ENCODE results near the gene PRKG1. TPM values are rescaled to one million over a fixed set of nuclear protein-coding genes. Genes with fewer than 3 reads are reported as not detected.

PRKG1 gene
- polyA plus RNA-seq, 4 donors = 0.45 to 7.4 (median 1.3) TPM

GRCh38 chr10:51924359-51924758 is 850.1 kb downstream of the PRKG1 start:
- WGBS, 3 donors = 89 to 92% (median 91%) methylated on average over 4 of the region's 4 CpGs
- DNase-seq (no peak), FAIRE-seq (no peak)
- Histone ChIP-seq H3K27me3 (ENCODE audit: control insufficient read depth in 3 of 3, insufficient read depth in 3 of 3, low read length in 3 of 3) (no peaks in the 10 kb centered on the region), H3K9me3 (ENCODE audit: control insufficient read depth in 2 of 2, insufficient read depth in 1 of 2, low read depth in 1 of 2, low read length in 1 of 2) (peaks cover 0 to 3% of the 10 kb centered on the region in 2 donors), H3K36me3 (ENCODE audit: control insufficient read depth in 3 of 3, insufficient read depth in 2 of 3, low read depth in 1 of 3, low read length in 3 of 3) (no peaks in the 10 kb centered on the region), H3K4me3 (ENCODE audit: low read depth in 1 of 3, low read length in 3 of 3) (no peak overlapping the region), H3K4me1 (ENCODE audit: control insufficient read depth in 3 of 3, insufficient read depth in 2 of 3, low read depth in 1 of 3, low read length in 2 of 3) (no peaks in the 10 kb centered on the region), H3K27ac (ENCODE audit: low read depth in 1 of 3, low read length in 2 of 3) (no peak overlapping the region)

- Histone ChIP-seq H3K4me1 (ENCODE audit: control insufficient read depth in 3 of 3, insufficient read depth in 2 of 3, low read depth in 1 of 3, low read length in 2 of 3) (no peaks in the 10 kb centered on the region), H3K27me3 (ENCODE audit: control insufficient read depth in 3 of 3, insufficient read depth in 3 of 3, low read length in 3 of 3) (no peaks in the 10 kb centered on the region), H3K9me3 (ENCODE audit: control insufficient read depth in 2 of 2, insufficient read depth in 1 of 2, low read depth in 1 of 2, low read length in 1 of 2) (peaks cover 0 to 3% of the 10 kb centered on the region in 2 donors), H3K4me3 (ENCODE audit: low read depth in 1 of 3, low read length in 3 of 3) (no peak overlapping the region), H3K27ac (ENCODE audit: low read depth in 1 of 3, low read length in 2 of 3) (no peak overlapping the region), H3K36me3 (ENCODE audit: control insufficient read depth in 3 of 3, insufficient read depth in 2 of 3, low read depth in 1 of 3, low read length in 3 of 3) (no peaks in the 10 kb centered on the region)
- DNase-seq (no peak), FAIRE-seq (no peak)
- WGBS, 3 donors = 82 to 87% (median 84%) methylated on average over 5 of the region's 5 CpGs
These were observed 852.0 kb downstream of the PRKG1 start for GRCh38 chr10:51926337-51926736.

DNA sequence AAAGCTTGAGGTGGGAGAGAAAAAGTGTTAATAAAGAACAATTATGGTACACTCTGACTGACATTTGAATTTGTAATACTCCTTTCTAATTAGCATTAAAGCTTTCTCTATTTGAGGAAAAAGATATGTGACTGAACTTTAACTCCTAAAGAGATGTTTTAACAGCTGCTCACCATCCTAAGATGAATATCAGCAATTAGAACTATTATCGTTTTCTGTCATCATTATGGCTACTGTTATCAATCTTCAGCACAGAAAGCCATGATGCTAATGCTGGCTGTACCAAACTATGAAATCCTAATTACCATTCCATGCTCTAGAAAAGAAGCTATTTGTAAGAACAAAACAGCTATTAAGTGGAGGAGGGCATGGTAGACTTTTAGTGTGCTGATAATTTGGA is 853.9 kb downstream of the PRKG1 start:
- no peak for DNase-seq
- Histone ChIP-seq H3K9me3 (ENCODE audit: control insufficient read depth in 2 of 2, insufficient read depth in 1 of 2, low read depth in 1 of 2, low read length in 1 of 2) (peaks cover 0 to 3% of the 10 kb centered on the region in 2 donors), H3K27ac (ENCODE audit: low read depth in 1 of 3, low read length in 2 of 3) (no peak overlapping the region), H3K36me3 (ENCODE audit: control insufficient read depth in 3 of 3, insufficient read depth in 2 of 3, low read depth in 1 of 3, low read length in 3 of 3) (no peaks in the 10 kb centered on the region), H3K4me3 (ENCODE audit: low read depth in 1 of 3, low read length in 3 of 3) (no peak overlapping the region), H3K4me1 (ENCODE audit: control insufficient read depth in 3 of 3, insufficient read depth in 2 of 3, low read depth in 1 of 3, low read length in 2 of 3) (no peaks in the 10 kb centered on the region), H3K27me3 (ENCODE audit: control insufficient read depth in 3 of 3, insufficient read depth in 3 of 3, low read length in 3 of 3) (no peaks in the 10 kb centered on the region)
- WGBS, 3 donors = 21 to 50% (median 40%) methylated on average over 1 of the region's 1 CpG
- no peak for FAIRE-seq

DNA sequence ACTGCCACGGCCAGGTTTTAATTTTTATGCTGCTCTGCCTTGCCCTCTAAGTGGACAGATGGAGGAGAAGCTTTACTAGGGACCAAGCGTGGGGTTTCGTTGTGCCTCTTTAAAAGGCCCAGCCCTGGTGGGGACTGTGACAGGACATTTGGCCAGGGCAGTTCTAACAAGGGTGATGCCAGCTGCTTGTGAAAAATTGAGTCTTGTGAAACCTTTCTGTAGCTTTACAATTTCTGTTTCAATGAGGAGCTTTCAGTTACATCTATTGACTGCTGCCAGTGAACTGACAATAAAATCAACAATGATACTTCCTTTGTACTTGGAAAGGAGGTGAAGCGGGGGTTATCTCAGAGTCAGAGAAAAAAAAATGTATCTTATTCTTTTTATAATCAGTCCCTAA is 858.2 kb downstream of the PRKG1 start:
- H3K27ac ChIP-seq (ENCODE audit: low read depth in 1 of 3, low read length in 2 of 3) = no peak overlapping the region
- H3K36me3 ChIP-seq (ENCODE audit: control insufficient read depth in 3 of 3, insufficient read depth in 2 of 3, low read depth in 1 of 3, low read length in 3 of 3) = no peaks in the 10 kb centered on the region
- 91 to 94% (median 91%) methylated on average over 4 of the region's 4 CpGs for WGBS, 3 donors
- no peak overlapping the region for H3K4me3 ChIP-seq (ENCODE audit: low read depth in 1 of 3, low read length in 3 of 3)
- DNase-seq = no peak
- FAIRE-seq = no peak
- no peaks in the 10 kb centered on the region for H3K4me1 ChIP-seq (ENCODE audit: control insufficient read depth in 3 of 3, insufficient read depth in 2 of 3, low read depth in 1 of 3, low read length in 2 of 3)
- H3K27me3 ChIP-seq (ENCODE audit: control insufficient read depth in 3 of 3, insufficient read depth in 3 of 3, low read length in 3 of 3) = no peaks in the 10 kb centered on the region
- no peaks in the 10 kb centered on the region for H3K9me3 ChIP-seq (ENCODE audit: control insufficient read depth in 2 of 2, insufficient read depth in 1 of 2, low read depth in 1 of 2, low read length in 1 of 2)

- DNase-seq (no peak), FAIRE-seq (no peak)
- WGBS, 3 donors = 79 to 88% (median 84%) methylated on average over 5 of the region's 5 CpGs
- Histone ChIP-seq H3K9me3 (ENCODE audit: control insufficient read depth in 2 of 2, insufficient read depth in 1 of 2, low read depth in 1 of 2, low read length in 1 of 2) (no peaks in the 10 kb centered on the region), H3K27ac (ENCODE audit: low read depth in 1 of 3, low read length in 2 of 3) (no peak overlapping the region), H3K4me3 (ENCODE audit: low read depth in 1 of 3, low read length in 3 of 3) (no peak overlapping the region), H3K27me3 (ENCODE audit: control insufficient read depth in 3 of 3, insufficient read depth in 3 of 3, low read length in 3 of 3) (no peaks in the 10 kb centered on the region), H3K4me1 (ENCODE audit: control insufficient read depth in 3 of 3, insufficient read depth in 2 of 3, low read depth in 1 of 3, low read length in 2 of 3) (no peaks in the 10 kb centered on the region), H3K36me3 (ENCODE audit: control insufficient read depth in 3 of 3, insufficient read depth in 2 of 3, low read depth in 1 of 3, low read length in 3 of 3) (no peaks in the 10 kb centered on the region)
These were observed 860.1 kb downstream of the PRKG1 start for GRCh38 chr10:51934373-51934772.

DNA sequence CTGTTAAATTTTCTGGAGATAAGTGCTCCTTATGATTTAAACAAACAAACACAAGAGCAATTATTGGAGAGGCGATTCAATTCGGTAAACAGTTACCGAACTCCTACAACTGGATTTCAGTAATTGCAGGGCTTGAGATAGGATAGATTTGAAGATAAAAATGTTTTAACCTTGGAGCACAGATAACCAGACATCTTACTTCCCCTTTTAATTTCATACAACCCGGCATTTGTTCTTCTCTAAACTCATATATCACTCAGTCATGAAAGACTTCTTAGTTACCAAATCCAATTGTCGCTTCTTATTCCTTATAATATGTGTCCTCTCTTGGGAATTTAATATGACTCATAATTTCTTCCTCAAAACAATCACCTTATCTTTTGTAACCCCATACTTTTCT is 861.1 kb downstream of the PRKG1 start:
- Histone ChIP-seq H3K4me1 (ENCODE audit: control insufficient read depth in 3 of 3, insufficient read depth in 2 of 3, low read depth in 1 of 3, low read length in 2 of 3) (no peaks in the 10 kb centered on the region), H3K9me3 (ENCODE audit: control insufficient read depth in 2 of 2, insufficient read depth in 1 of 2, low read depth in 1 of 2, low read length in 1 of 2) (no peaks in the 10 kb centered on the region), H3K4me3 (ENCODE audit: low read depth in 1 of 3, low read length in 3 of 3) (no peak overlapping the region), H3K27me3 (ENCODE audit: control insufficient read depth in 3 of 3, insufficient read depth in 3 of 3, low read length in 3 of 3) (no peaks in the 10 kb centered on the region), H3K36me3 (ENCODE audit: control insufficient read depth in 3 of 3, insufficient read depth in 2 of 3, low read depth in 1 of 3, low read length in 3 of 3) (no peaks in the 10 kb centered on the region), H3K27ac (ENCODE audit: low read depth in 1 of 3, low read length in 2 of 3) (no peak overlapping the region)
- no peak for FAIRE-seq
- 36 to 46% (median 44%) methylated on average over 5 of the region's 5 CpGs for WGBS, 3 donors
- no peak for DNase-seq

DNA sequence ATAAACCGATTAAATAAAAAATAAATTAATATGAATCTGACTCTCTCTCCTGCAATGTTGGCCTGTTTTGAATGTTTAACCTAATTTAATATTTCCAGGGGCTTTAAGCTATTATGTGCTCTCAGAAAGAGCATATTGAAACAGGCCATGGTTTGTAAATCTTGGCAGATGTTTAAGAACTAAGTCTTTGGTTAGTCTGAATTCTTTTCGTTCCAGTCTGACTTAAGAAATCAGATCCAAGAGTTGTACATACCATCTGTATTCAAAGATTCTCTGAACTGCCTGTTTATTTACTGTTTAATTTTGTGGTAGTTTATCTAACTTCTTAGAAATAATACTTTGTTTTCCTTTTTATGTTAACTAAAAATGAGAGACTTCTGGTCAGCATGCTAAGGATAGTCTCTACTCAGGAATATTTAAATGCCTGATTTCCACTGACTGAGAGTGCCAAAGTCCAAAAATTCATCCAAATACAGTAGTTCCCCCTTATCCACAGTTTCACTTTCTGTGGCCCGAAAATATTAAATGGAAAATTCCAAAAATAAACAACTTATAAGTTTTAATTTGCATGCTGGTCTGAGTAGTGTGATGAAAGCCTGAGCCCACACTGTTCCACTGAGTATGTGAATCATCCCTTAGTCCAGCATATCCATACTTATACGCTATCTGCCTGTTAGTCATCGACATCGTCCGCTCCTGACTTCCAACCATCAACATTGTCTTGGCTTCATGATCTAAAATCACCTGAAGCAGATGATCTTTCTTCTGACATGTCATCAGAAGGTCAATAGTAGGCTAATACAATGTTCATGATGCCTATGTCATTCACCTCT is 863.2 kb downstream of the PRKG1 start:
- Histone ChIP-seq H3K4me1 (ENCODE audit: control insufficient read depth in 3 of 3, insufficient read depth in 2 of 3, low read depth in 1 of 3, low read length in 2 of 3) (no peaks in the 10 kb centered on the region), H3K27me3 (ENCODE audit: control insufficient read depth in 3 of 3, insufficient read depth in 3 of 3, low read length in 3 of 3) (no peaks in the 10 kb centered on the region), H3K9me3 (ENCODE audit: control insufficient read depth in 2 of 2, insufficient read depth in 1 of 2, low read depth in 1 of 2, low read length in 1 of 2) (no peaks in the 10 kb centered on the region), H3K36me3 (ENCODE audit: control insufficient read depth in 3 of 3, insufficient read depth in 2 of 3, low read depth in 1 of 3, low read length in 3 of 3) (no peaks in the 10 kb centered on the region), H3K4me3 (ENCODE audit: low read depth in 1 of 3, low read length in 3 of 3) (no peak overlapping the region), H3K27ac (ENCODE audit: low read depth in 1 of 3, low read length in 2 of 3) (no peak overlapping the region)
- FAIRE-seq (no peak), DNase-seq (no peak)
- WGBS, 3 donors = 69 to 84% (median 79%) methylated on average over 7 of the region's 7 CpGs

DNA sequence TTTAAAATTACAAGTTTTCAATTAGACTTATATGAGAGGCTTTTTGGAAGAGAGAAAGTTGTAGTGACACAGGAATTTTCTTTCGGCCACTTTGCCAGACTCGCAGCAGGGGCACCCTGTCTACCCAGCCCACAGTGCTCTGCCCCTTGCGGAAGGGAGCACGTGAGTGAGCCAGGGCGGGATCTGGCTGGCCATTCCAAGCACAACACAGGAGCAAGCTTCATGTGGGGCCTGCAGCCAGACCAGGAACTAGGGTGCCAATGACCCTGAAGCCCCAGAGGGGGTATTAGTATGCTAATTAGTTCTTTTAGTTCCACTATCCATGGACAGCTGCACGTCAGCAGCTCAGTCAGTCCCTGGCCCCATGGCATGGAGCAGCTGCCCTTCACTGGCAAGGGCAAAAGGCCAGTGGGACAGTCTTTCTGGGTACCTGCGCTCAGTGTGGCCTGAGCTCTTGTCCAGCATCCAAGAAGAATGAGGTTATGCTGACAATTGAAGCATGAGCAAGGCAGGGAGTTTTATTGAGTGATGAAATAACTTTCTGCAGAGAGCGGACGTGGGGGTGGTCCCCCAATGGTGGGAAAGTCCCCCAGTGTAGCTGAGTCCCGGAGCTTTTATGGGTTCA is 876.2 kb downstream of the PRKG1 start:
- Histone ChIP-seq H3K4me1 (ENCODE audit: control insufficient read depth in 3 of 3, insufficient read depth in 2 of 3, low read depth in 1 of 3, low read length in 2 of 3) (peaks cover 0 to 2% (median 0%) of the 10 kb centered on the region in 3 donors), H3K27ac (ENCODE audit: low read depth in 1 of 3, low read length in 2 of 3) (no peak overlapping the region), H3K27me3 (ENCODE audit: control insufficient read depth in 3 of 3, insufficient read depth in 3 of 3, low read length in 3 of 3) (no peaks in the 10 kb centered on the region), H3K36me3 (ENCODE audit: control insufficient read depth in 3 of 3, insufficient read depth in 2 of 3, low read depth in 1 of 3, low read length in 3 of 3) (no peaks in the 10 kb centered on the region), H3K4me3 (ENCODE audit: low read depth in 1 of 3, low read length in 3 of 3) (no peak overlapping the region), H3K9me3 (ENCODE audit: control insufficient read depth in 2 of 2, insufficient read depth in 1 of 2, low read depth in 1 of 2, low read length in 1 of 2) (no peaks in the 10 kb centered on the region)
- FAIRE-seq (no peak), DNase-seq (no peak)
- 88 to 90% (median 90%) methylated on average over 10 of the region's 10 CpGs for WGBS, 3 donors
